GM19463 (cell line): Measurements from ENCODE around the gene CLIC3.

Experiments
- ATAC-seq: cut with Tn5 transposase; IDR thresholded peaks from one replicate; pipeline ENCODE4 v1.9.1; 2021; ENCODE audit warnings: mild to moderate bottlenecking, moderate library complexity; ENCODE audit not compliant: unreplicated experiment

The CLIC3 gene

GRCh38 chr9:137018761-137019559 lies 22.6 kb upstream of the CLIC3 start:
- no peak for ATAC-seq

GRCh38 chr9:137017791-137018497 lies 21.6 kb upstream of the CLIC3 start:
- ATAC-seq = no peak

- no peak for ATAC-seq
These were observed 20.7 kb upstream of the CLIC3 start for GRCh38 chr9:137017071-137017470.

- no peak for ATAC-seq
These were observed 20.1 kb upstream of the CLIC3 start for GRCh38 chr9:137016436-137016835.

- no peak for ATAC-seq
These were observed 19.6 kb upstream of the CLIC3 start for GRCh38 chr9:137015976-137016375.

GRCh38 chr9:137015540-137015930 lies 19.2 kb upstream of the CLIC3 start:
- ATAC-seq = no peak

- no peak for ATAC-seq
These were observed 18.6 kb upstream of the CLIC3 start for GRCh38 chr9:137014776-137015539.

GRCh38 chr9:137014166-137014565 lies 17.8 kb upstream of the CLIC3 start:
- no peak for ATAC-seq

GRCh38 chr9:137013571-137013940 lies 17.2 kb upstream of the CLIC3 start:
- no peak for ATAC-seq

- ATAC-seq = no peak
These were observed 16.6 kb upstream of the CLIC3 start for GRCh38 chr9:137012694-137013570.

- no peak for ATAC-seq
These were observed 15.7 kb upstream of the CLIC3 start for GRCh38 chr9:137011907-137012675.

- ATAC-seq = no peak
These were observed 14.8 kb upstream of the CLIC3 start for GRCh38 chr9:137011156-137011555.

- ATAC-seq = no peak
These were observed 13.8 kb upstream of the CLIC3 start for GRCh38 chr9:137009938-137010732.

GRCh38 chr9:137009217-137009616 lies 12.8 kb upstream of the CLIC3 start:
- ATAC-seq = no peak

- ATAC-seq = no peak
These were observed 11.9 kb upstream of the CLIC3 start for GRCh38 chr9:137008312-137008711.

- ATAC-seq = no peak
These were observed 11.5 kb upstream of the CLIC3 start for GRCh38 chr9:137007816-137008270.

GRCh38 chr9:137007108-137007815 lies 10.9 kb upstream of the CLIC3 start:
- no peak for ATAC-seq
